C4-2B (cell line): ENCODE data around the gene DACT1.

Experiments
- H3K27ac ChIP-seq: fragments of 450-650 bp; 2 replicates; pipeline ENCODE4 v1.5.1; 2017
- CTCF ChIP-seq: fragments of 450-650 bp; conservative IDR thresholded peaks from 2 replicates; pipeline ENCODE4 v1.5.1; 2017; ENCODE audit warnings: mild to moderate bottlenecking
- ZFX ChIP-seq: fragments of 450-650 bp; IDR thresholded peaks from 2 replicates; pipeline ENCODE4 v1.6.1; 2017

DACT1 gene

GRCh38 chr14:58637040-58637390, 747 bp upstream of the DACT1 start:
- no peak overlapping the region for H3K27ac ChIP-seq
- no peak for TF ChIP-seq ZFX
- no peak for TF ChIP-seq CTCF

- TF ChIP-seq CTCF (no peak), ZFX (no peak)
- no peak overlapping the region for H3K27ac ChIP-seq
Observed at GRCh38 chr14:58638231-58639197, 752 bp downstream of the DACT1 start.

- no peak overlapping the region for H3K27ac ChIP-seq
- TF ChIP-seq CTCF (no peak), ZFX (no peak)
Observed at GRCh38 chr14:58639198-58639565, 1.4 kb downstream of the DACT1 start.

GRCh38 chr14:58639842-58640484, 2.2 kb downstream of the DACT1 start:
- no peak overlapping the region for H3K27ac ChIP-seq
- peak; percentile 80 for TF ChIP-seq CTCF
- TF ChIP-seq ZFX: no peak

- TF ChIP-seq CTCF (no peak), ZFX (no peak)
- H3K27ac ChIP-seq: no peak overlapping the region
Observed at GRCh38 chr14:58640959-58641358, 3.2 kb downstream of the DACT1 start.

- TF ChIP-seq CTCF: peak; percentile 12
- TF ChIP-seq ZFX: no peak
- no peak overlapping the region for H3K27ac ChIP-seq
Observed at GRCh38 chr14:58641509-58641908, 3.7 kb downstream of the DACT1 start.

- TF ChIP-seq ZFX (no peak), CTCF (no peak)
- H3K27ac ChIP-seq: no peak overlapping the region
Observed at GRCh38 chr14:58643366-58643765, 5.6 kb downstream of the DACT1 start.
